ENCODE data around the gene ANKRD39. TPM values are rescaled to one million over a fixed set of nuclear protein-coding genes. Genes with fewer than 3 reads are reported as not detected.

Gene ANKRD39
- total and polyA plus RNA-seq, 9 of the 15 experiments (the other 6 are each of a cell fraction or from before 2014, with no cell fraction given), result 8.2 to 33.1 (median 23.8) TPM

DNA sequence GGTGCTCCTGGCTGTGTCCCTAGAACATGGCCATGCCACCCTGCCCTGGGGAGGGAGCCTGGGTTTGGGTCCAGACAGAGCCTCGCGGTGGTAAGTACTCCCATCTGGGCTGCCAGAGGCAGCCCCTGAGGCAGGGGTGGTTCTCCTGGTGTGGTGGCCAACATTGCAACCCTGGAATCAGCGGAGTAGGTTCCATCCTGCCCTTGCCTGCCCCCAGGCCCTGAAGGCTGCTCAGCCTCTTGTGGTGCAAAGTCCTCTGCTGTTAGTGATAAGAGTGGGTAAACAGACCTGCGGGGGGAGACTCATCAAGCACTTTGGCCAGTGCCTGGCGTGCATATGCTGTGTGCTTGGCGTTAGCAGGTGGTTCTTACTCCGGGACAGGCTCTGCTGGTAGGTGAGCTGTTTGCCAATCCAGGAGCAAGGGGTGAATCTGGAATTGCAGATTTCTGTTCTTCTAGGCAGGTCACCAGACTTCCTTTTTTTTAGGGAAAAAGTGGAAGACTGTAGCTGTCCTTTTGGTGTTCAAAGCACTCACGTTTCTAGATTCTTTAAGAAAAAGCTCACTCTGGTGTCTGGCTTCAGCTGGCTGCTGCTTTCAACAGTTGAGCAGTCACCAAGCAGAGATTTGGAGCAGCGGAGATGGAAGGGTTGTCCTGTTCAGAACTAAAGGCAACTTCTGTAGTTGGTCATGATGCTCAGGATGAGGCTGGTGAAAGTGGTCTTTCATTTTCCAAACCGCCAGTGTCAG, 38.5 kb downstream of the ANKRD39 start (continued):
- TF ChIP-seq AFF1 (IDR thresholded peaks at IDR 0.05; ENCODE audit: low read depth in 1 of 2, partially characterized antibody in 2 of 2), result no peak
- TF ChIP-seq FOXK2 (conservative IDR thresholded peaks at IDR 0.05 in 1 of 2, IDR thresholded peaks at IDR 0.05 in 1 of 2; ENCODE audit: low read depth in 2 of 2), result peak in 1 of 2 experiments; percentile 40; a peak in 1 of 4 replicates
- no peak for TF ChIP-seq PHF20 (IDR thresholded peaks at IDR 0.05; ENCODE audit: partially characterized antibody)
- peak in 1 of 2 experiments; percentile 56; a peak in 2 of 4 replicates for TF ChIP-seq KDM1A (IDR thresholded peaks at IDR 0.05)
- TF ChIP-seq ZNF121 (CRISPR knock-in tag; conservative IDR thresholded peaks at IDR 0.05), result no peak
- no peak for TF ChIP-seq RBM17 (IDR thresholded peaks at IDR 0.05; ENCODE audit: borderline replicate concordance, low read depth, low read length)
- TF ChIP-seq SRSF3 (IDR thresholded peaks at IDR 0.05; ENCODE audit: insufficient read depth, low read length), result no peak
- peak; percentile 82 for TF ChIP-seq ARID1B (IDR thresholded peaks at IDR 0.05)
- no peak for TF ChIP-seq FOXO4 (CRISPR knock-in tag; IDR thresholded peaks at IDR 0.05)
- TF ChIP-seq FIP1L1 (IDR thresholded peaks at IDR 0.05; ENCODE audit: low read depth, low read length, poor library complexity, severe bottlenecking), result no peak
- TF ChIP-seq JUN (IDR thresholded peaks at IDR 0.05; ENCODE audit: borderline replicate concordance, low read depth, low read length), result no peak
- no peak for TF ChIP-seq JUN (CRISPR knock-in tag; IDR thresholded peaks at IDR 0.05; ENCODE audit: borderline replicate concordance)
- TF ChIP-seq TBL1XR1 (IDR thresholded peaks at IDR 0.05; ENCODE audit: low read length in 2 of 2), result no peak
- no peak for TF ChIP-seq ARID2 (IDR thresholded peaks at IDR 0.05)
- TF ChIP-seq ZNF3 (CRISPR knock-in tag; IDR thresholded peaks at IDR 0.05), result no peak
- TF ChIP-seq MAZ (CRISPR knock-in tag; conservative IDR thresholded peaks at IDR 0.05 in 1 of 2, IDR thresholded peaks at IDR 0.05 in 1 of 2), result peak in 1 of 2 experiments; percentile 48; a peak in 2 of 4 replicates
- no peak for TF ChIP-seq MXD1 (CRISPR knock-in tag; IDR thresholded peaks at IDR 0.05; ENCODE audit: borderline replicate concordance, poor library complexity, severe bottlenecking)
- no peak for TF ChIP-seq JUNB (CRISPR knock-in tag; conservative IDR thresholded peaks at IDR 0.05)
- TF ChIP-seq ZNF146 (CRISPR knock-in tag; IDR thresholded peaks at IDR 0.05; ENCODE audit: unreplicated experiment), result no peak

Data from K562 (cell line).